Tongue (tissue), 2 donors: ENCODE results near the gene GMFB. TPM values are rescaled to one million over a fixed set of nuclear protein-coding genes. Genes with fewer than 3 reads are reported as not detected.
"Not testable (repeated sequence)": the region's sequence is repeated elsewhere in the genome, so short reads cannot be mapped to it uniquely, and the experiment has no call there.

Source experiments
- DNase-seq: peaks from one replicate; pipeline ENCODE4 v3.0.0-alpha.2; 2015
- total RNA-seq: library from RNA; depleted of rRNA; stranded (reverse); fragments of >200 nt; gene quantifications from one replicate; pipeline ENCODE4 v1.2.3, GENCODE V29; 2014

GMFB gene
- total RNA-seq, 1 donor from 2014 or later: 84.5 TPM

- no peak for DNase-seq
Observed at GRCh38 chr14:54490445-54491175, 1.8 kb upstream of the GMFB start.

DNA sequence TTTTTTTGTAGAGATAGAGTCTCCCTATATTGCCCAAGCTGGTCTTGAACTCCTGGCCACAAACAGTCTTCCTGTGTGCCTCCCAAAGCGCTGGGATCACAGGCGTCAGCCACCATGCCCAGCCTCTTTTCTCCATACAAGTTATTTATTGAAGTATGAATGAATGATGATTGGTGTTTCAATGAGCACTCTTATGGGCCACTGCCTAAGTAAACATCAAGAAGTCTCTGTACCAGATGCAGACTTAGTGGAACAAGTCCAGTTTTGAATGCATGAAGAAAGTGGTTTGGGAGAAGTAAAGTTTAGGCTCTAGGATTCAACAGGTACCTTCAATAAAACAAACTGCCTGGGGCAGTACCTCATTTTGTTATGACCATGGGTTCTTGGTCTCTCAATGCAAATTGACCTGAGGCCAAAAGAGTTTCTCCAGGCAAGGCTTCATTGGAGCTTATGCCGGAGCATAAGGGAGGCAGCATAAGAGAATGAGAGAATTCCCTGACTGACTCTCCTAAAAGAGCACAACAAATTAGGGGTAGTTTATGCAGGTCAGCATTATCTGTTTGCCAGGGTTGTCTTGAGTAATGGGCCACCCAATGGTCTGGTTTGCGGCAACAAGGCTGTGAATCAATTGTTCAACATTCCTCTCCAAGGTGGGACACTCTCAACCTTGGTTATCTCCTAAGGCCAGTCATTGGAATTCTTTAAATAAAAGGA lies 1.1 kb upstream of the GMFB start:
- DNase-seq: no peak

DNA sequence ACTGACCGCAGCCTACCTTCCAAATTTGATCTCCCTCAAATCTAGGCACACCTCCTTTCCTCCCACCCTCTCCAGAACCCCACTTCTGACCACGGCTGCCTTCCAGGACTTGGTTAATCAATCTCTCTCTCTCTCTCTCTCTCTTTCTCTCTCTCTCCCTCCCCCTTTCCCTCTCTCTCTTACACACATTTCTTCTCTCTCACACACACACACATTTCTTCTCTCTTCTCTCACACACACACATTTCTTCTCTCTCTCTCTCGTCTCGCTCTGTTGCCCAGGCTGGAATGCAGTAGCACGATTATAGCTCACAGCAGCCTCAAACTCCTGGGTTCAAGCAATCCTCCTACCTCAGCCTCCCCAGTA lies 521 bp upstream of the GMFB start:
- no peak for DNase-seq

DNA sequence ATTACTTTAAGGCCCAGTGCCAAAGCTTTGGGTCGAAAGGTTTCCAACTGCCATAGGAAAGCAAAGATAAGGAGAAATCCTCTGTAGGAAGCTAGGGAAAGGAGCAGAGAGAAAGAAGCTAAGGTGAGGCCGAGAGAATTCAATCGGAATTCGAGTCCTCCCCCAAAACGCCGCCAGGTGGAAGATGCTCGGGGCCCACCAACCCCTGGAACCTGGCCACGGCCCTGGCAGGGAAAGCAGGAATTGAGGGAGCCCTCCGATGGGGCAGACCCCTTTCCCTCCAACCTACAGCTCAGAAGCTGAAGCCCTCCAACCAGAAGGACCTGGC lies 498 bp downstream of the GMFB start:
- no peak for DNase-seq

- DNase-seq: peak; percentile 30
Observed at GRCh38 chr14:54487771-54488170, 1.0 kb downstream of the GMFB start.

GRCh38 chr14:54486685-54487084 lies 2.1 kb downstream of the GMFB start:
- DNase-seq: no peak

- no peak for DNase-seq
Observed at GRCh38 chr14:54483846-54484245, 4.9 kb downstream of the GMFB start.

GRCh38 chr14:54483073-54483745 lies 5.6 kb downstream of the GMFB start:
- DNase-seq: no peak

DNA sequence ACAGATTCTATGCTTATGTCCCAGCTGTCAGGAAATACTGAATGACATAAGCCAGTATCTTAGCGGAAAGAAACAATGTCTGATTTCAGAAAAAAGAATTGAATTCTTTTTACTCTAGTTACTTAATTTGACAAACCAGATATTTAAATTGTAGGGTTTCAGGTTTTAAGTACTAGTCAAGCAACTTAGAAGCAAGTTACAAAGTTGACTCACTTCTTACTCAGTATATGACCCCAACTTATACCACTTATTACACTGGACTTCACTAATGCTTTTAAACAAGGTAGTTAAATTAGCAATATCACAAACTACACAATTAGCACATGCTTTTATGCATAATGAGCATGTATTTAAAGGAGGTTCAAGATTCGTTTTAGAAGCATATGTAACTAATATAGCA lies 7.1 kb downstream of the GMFB start:
- no peak for DNase-seq

GRCh38 chr14:54480830-54481562 lies 7.8 kb downstream of the GMFB start:
- no peak for DNase-seq

DNA sequence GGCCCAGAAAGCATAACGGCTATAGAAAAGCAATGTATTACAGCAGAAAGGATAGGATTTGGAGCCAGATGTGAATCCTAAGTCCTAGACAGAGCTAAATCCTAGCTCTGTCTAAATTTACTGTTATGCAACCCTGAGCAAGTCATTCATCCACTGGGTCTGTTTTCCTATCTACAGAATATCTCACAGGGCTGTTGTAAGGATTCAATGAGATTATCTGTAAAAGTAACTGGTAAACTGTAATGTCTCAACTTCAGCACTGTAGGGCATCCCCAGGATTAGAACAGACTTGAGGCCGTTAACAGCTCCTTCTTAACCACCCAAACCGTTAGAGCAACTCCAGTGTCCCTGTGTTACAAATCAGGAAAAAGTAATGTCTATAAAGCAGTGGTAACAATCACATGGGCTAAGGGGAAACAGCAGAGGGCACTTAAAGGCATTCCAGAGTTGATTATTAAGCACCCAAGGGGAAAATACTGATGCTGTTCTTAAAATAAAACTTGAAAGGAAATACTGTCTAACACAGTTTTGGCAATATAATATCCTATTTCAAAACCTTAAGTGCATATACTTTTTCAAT lies 10.1 kb downstream of the GMFB start:
- no peak for DNase-seq

- DNase-seq: no peak
Observed at GRCh38 chr14:54475911-54476310, 12.9 kb downstream of the GMFB start.

GRCh38 chr14:54475187-54475899 lies 13.4 kb downstream of the GMFB start:
- DNase-seq: peak; percentile 63

DNA sequence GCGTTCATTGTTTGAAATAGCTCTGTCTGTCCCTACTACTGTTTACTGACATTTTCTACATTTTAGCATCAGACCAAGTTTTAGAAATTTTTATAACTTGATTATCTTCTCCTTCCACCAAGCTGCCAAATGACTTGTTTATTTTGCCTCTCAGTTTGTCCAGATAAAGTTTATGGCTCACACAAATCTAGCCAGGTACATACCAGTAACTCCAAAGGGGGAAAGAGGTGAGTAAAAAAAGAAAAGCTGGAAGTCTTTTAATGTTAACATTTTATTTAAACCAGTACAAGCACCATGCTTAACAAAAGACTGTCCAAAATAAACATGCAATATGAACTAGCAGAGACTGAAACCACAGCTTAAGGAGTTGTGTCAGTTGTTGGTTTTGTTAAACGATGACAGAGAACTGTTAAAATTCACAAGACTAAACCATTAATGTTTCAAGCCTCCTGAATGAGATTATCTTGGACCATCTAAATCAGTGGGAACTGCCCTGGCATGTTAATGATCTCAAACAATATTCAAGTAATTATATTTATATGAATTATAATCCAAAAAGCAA lies 14.5 kb downstream of the GMFB start:
- DNase-seq: no peak

DNA sequence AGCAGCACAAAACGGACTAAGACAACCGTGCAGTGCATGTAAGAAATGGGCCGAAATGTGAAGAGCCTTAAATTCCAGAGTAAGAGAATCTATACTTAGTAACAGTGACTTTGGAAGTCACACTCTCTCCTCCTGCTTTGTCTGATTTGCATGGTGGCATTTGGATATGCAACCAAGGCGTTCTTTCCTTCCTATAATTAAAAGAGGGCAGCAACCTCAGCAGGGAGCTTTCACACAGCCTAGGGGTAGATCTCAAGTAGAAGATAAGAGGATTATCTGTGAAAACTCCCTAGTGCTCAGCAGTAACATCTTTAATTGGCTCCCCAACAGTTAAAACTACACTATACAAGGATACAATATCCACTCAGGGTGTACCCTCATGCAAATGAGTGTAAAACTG lies 16.5 kb downstream of the GMFB start:
- no peak for DNase-seq

DNA sequence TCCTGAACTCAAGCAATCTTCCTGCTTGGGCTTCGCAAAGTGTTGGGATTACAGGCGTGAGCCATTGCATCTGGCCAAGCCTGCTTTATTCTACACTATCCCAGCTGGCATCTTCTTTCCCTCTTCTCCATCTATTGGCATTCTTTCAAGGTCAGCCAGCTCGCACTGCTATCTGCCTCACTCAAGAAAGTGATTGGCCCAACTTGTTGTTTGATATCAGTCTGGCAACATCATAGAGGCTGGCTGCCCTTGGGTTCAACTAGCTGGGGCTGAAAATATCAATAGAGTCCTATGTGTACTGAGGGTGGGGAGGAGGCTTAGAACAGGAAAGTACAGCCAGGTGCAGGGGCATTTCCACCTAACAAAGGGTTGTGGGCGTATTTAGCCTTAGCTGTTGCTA lies 17.1 kb downstream of the GMFB start:
- DNase-seq: no peak

DNA sequence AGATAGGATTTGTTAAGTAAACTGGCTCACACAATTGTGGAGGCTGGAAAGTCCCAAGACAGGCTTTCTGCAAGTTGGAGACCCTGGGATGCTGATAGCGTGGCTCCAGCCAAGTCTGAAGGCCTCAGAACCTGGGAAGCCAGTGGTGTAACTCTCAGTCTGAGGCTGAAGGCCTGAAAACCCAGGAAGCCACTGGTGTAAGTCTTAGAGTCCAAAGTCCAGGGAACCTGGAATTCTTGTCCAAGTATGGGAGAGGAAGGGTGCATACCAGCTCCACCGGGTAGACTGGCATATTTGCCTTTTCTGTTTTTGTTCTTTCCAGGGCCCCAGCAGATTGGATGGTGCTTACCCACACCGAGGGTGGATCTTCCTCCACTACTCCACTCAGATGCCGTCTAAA lies 18.1 kb downstream of the GMFB start:
- DNase-seq: no peak

GRCh38 chr14:54467280-54467679 lies 21.5 kb downstream of the GMFB start:
- DNase-seq: no peak

- no peak for DNase-seq
Observed at GRCh38 chr14:54465654-54466053, 23.1 kb downstream of the GMFB start.

DNA sequence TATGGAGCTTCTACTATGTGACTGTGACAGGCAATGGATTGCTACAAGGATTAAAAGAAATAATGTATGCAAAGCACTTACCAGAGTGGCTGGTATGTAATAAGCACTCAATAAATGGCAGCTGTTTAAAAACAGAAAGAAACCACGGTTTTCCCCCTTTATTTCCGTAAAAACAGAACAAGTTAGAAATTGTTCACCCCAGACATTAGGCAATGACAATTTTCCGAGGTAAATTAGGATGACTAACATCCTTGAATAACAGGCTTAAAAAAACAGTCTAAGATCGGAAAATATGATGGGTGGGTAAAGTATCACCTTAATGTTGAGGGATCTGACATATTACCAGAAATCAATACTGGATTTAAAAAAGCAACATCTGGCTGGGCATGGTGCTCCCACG lies 26.7 kb downstream of the GMFB start:
- no peak for DNase-seq

DNA sequence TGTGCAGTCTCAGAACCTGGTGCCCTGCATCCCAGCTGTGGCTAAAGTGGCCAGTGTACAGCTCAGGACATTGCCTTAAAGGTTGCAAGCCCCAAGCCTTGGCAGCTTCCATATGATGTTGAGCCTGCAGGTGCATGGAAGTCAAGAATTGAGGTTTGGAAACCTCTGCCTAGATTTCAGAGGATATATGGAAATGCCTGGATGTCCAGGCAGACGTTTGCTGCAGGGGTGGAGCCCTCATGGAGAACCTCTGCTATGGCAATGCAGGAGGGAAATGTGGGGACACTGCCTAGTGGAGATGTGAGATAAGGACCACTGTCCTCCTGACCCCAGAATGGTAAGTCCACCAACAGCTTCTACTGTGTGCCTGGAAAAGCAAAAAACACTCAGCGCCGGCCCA lies 29.7 kb downstream of the GMFB start:
- DNase-seq: no peak

- not testable (repeated sequence) for DNase-seq
Observed at GRCh38 chr14:54458536-54458935, 30.2 kb downstream of the GMFB start.
